H9 (cell line): ENCODE measurements around the gene AVPR2. TPM values are rescaled to one million over a fixed set of nuclear protein-coding genes. Genes with fewer than 3 reads are reported as not detected.

Experiments
- DNase-seq: peaks from one replicate; pipeline ENCODE4 v3.0.0-alpha.2; 2017
- H2AFZ ChIP-seq: one replicate; pipeline ENCODE4 v1.6.1; 2013; ENCODE audit warnings: mild to moderate bottlenecking, low read length, control low read depth, moderate library complexity
- H2AK5ac ChIP-seq: 2 replicates; pipeline ENCODE4 v1.6.1; 2013; ENCODE audit warnings: low read length, control low read depth, mixed read lengths; ENCODE audit not compliant: insufficient read length
- H2BK120ac ChIP-seq: one replicate; pipeline ENCODE4 v1.6.1; 2013; ENCODE audit warnings: low read depth, mild to moderate bottlenecking, low read length, control low read depth, inconsistent platforms; ENCODE audit not compliant: poor library complexity, severe bottlenecking
- H2BK12ac ChIP-seq: 2 replicates; pipeline ENCODE4 v1.6.1; 2013; ENCODE audit warnings: low read length, control low read depth, mixed read lengths, low read depth; ENCODE audit not compliant: insufficient read length
- H2BK15ac ChIP-seq: 2 replicates; pipeline ENCODE4 v1.6.1; 2013; ENCODE audit warnings: low read depth, low read length, control low read depth
- H2BK20ac ChIP-seq: one replicate; pipeline ENCODE4 v1.6.1; 2013; ENCODE audit warnings: low read depth, mild to moderate bottlenecking, low read length, control low read depth, inconsistent platforms; ENCODE audit not compliant: poor library complexity, severe bottlenecking
- H2BK5ac ChIP-seq: 2 replicates; pipeline ENCODE4 v1.6.1; 2013; ENCODE audit warnings: low read length, control low read depth, mixed read lengths; ENCODE audit not compliant: insufficient read length
- H3K14ac ChIP-seq: 2 replicates; pipeline ENCODE4 v1.6.1; 2013; ENCODE audit warnings: low read length, control low read depth; ENCODE audit not compliant: insufficient read depth
- H3K18ac ChIP-seq: 2 replicates; pipeline ENCODE4 v1.6.1; 2013; ENCODE audit warnings: low read depth, mild to moderate bottlenecking, mixed read lengths, low read length, control low read depth; ENCODE audit not compliant: insufficient read length
- H3K23ac ChIP-seq: 2 replicates; pipeline ENCODE4 v1.6.1; 2013; ENCODE audit warnings: low read length, control low read depth, mixed read lengths, low read depth; ENCODE audit not compliant: insufficient read length
- H3K23me2 ChIP-seq: 2 replicates; pipeline ENCODE4 v1.6.1; 2013; ENCODE audit warnings: low read depth, mild to moderate bottlenecking, mixed read lengths, low read length, control low read depth; ENCODE audit not compliant: insufficient read length, poor library complexity, severe bottlenecking
- H3K27ac ChIP-seq: 2 replicates; pipeline ENCODE4 v1.5.1; 2013; ENCODE audit warnings: low read length, control low read depth, mixed read lengths, low read depth; ENCODE audit not compliant: insufficient read length
- H3K27me3 ChIP-seq: 2 replicates; pipeline ENCODE4 v1.6.1; 2013; ENCODE audit warnings: low read length, control low read depth, inconsistent platforms; ENCODE audit not compliant: insufficient read depth
- H3K4ac ChIP-seq: 2 replicates; pipeline ENCODE4 v1.6.1; 2013; ENCODE audit warnings: low read depth, mild to moderate bottlenecking, control low read depth, inconsistent platforms, low read length, moderate library complexity
- H3K4me1 ChIP-seq: 2 replicates; pipeline ENCODE4 v1.6.1; 2013; ENCODE audit warnings: low read length, control low read depth, inconsistent platforms; ENCODE audit not compliant: insufficient read depth
- H3K4me2 ChIP-seq: 2 replicates; pipeline ENCODE4 v1.6.1; 2013; ENCODE audit warnings: low read length, control low read depth, mixed read lengths; ENCODE audit not compliant: insufficient read length, insufficient read depth
- H3K56ac ChIP-seq: 2 replicates; pipeline ENCODE4 v1.6.1; 2013; ENCODE audit warnings: low read depth, mild to moderate bottlenecking, mixed read lengths, low read length, control low read depth; ENCODE audit not compliant: insufficient read length
- H3K79me1 ChIP-seq: 2 replicates; pipeline ENCODE4 v1.6.1; 2013; ENCODE audit warnings: low read depth, mild to moderate bottlenecking, moderate library complexity, low read length, control low read depth, inconsistent platforms; ENCODE audit not compliant: insufficient read depth, poor library complexity, severe bottlenecking
- H3K79me2 ChIP-seq: 2 replicates; pipeline ENCODE4 v1.6.1; 2013; ENCODE audit warnings: low read length, control low read depth, inconsistent platforms; ENCODE audit not compliant: insufficient read depth
- H3K9ac ChIP-seq: 2 replicates; pipeline ENCODE4 v1.6.1; 2013; ENCODE audit warnings: low read length, control low read depth, mixed read lengths; ENCODE audit not compliant: insufficient read length; ENCODE audit errors: extremely low read depth
- H3K9me3 ChIP-seq: one replicate; pipeline ENCODE4 v1.6.1; 2013; ENCODE audit warnings: low read depth, low read length, inconsistent platforms; ENCODE audit not compliant: control insufficient read depth
- H3T11ph ChIP-seq: one replicate; pipeline ENCODE4 v1.6.1; 2013; ENCODE audit warnings: mild to moderate bottlenecking, low read length, control low read depth, inconsistent platforms
- H4K20me1 ChIP-seq: one replicate; pipeline ENCODE4 v1.6.1; 2013; ENCODE audit not compliant: control insufficient read depth, insufficient read length, insufficient read depth
- H4K5ac ChIP-seq: 2 replicates; pipeline ENCODE4 v1.6.1; 2013; ENCODE audit warnings: low read depth, mild to moderate bottlenecking, mixed read lengths, low read length, control low read depth; ENCODE audit not compliant: insufficient read length
- H4K8ac ChIP-seq: replicated peaks from 2 replicates; pipeline ENCODE4 v1.6.1; 2013; ENCODE audit warnings: low read length, control low read depth, mixed read lengths, low read depth; ENCODE audit not compliant: insufficient read length
- H4K91ac ChIP-seq: 2 replicates; pipeline ENCODE4 v1.6.1; 2013; ENCODE audit warnings: low read depth, mild to moderate bottlenecking, moderate library complexity, mixed read lengths, low read length, control low read depth; ENCODE audit not compliant: insufficient read length
- H3K27ac Mint-ChIP-seq, 3 experiments: 2 replicates in 2 of 3; 3 replicates in 1 of 3; pipeline ENCODE4 v1.8.0; 2020 to 2021; ENCODE audit warnings: mixed read lengths in 3 of 3, mild to moderate bottlenecking in 1 of 3, moderate library complexity in 1 of 3
- H3K27me3 Mint-ChIP-seq: 2 replicates; pipeline ENCODE4 v1.8.0; 2021; ENCODE audit warnings: low read depth, mild to moderate bottlenecking, moderate library complexity, mixed read lengths
- H3K36me3 Mint-ChIP-seq, 3 experiments: 2 replicates in 2 of 3; 3 replicates in 1 of 3; pipeline ENCODE4 v1.8.0; 2020 to 2021; ENCODE audit warnings: low read depth in 3 of 3, mixed read lengths in 3 of 3; ENCODE audit not compliant: insufficient read depth in 1 of 3
- H3K4me1 Mint-ChIP-seq, 2 experiments: 2 replicates each; pipeline ENCODE4 v1.8.0; 2020; ENCODE audit warnings: mixed read lengths in 2 of 2
- H3K4me3 Mint-ChIP-seq, 2 experiments: 2 replicates in 1 of 2; 3 replicates in 1 of 2; pipeline ENCODE4 v1.8.0; 2020 to 2021; ENCODE audit warnings: mild to moderate bottlenecking in 2 of 2, mixed read lengths in 2 of 2, moderate library complexity in 1 of 2
- H3K9me3 Mint-ChIP-seq, 2 experiments: 2 replicates in 1 of 2; 3 replicates in 1 of 2; pipeline ENCODE4 v1.8.0; 2020; ENCODE audit warnings: mild to moderate bottlenecking in 2 of 2, mixed read lengths in 2 of 2, moderate library complexity in 1 of 2
- WGBS: extraction: QIAGEN DNeasy Blood & Tissue Kit; methylation state at CpG from one replicate; pipeline ENCODE4 v1.1.7; 2013; ENCODE audit warnings: missing lambda C conversion rate, low lambda C conversion rate, mixed read lengths; ENCODE audit not compliant: insufficient read length; ENCODE audit errors: extremely low coverage; 5-methylcytosine and 5-hydroxymethylcytosine counted together
- total RNA-seq: library from RNA; stranded (reverse); gene quantifications from 2 replicates; pipeline ENCODE4 v1.2.1, GENCODE V29; 2021
- TF ChIP-seq, protein P1 (sequence below): fragments of 200-600 bp; sonication (generic); conservative IDR thresholded peaks from 3 replicates; pipeline ENCODE4 v1.8.0; 2021; ENCODE audit warnings: antibody characterized with exemption, mild to moderate bottlenecking

The AVPR2 gene
- total RNA-seq, 1 experiment from 2014 or later = not detected

DNA sequence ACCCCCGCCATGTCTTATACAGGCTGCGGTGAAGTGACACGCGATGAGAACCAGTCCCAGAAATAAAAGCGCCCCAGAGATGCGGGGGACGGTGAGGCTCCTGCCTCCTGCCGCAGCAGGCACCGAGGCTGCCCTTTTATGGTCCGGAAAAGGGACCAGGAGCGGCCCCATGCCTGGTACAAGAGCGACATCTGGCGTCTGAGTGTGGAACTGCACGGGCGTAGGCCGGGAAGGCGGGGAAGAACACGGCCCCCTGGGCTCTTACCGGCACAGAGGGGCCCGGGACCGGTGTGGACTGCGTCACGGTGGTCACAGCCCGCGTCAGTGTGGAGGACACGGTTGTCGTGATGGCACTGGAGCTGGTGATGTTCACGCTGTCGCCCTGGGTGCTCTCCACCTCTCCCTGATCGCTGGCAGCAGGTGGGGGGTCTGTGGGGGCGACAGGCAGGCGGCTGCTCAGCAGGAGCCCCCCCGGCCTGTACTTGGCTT lies 48.9 kb downstream of the AVPR2 start:
- H3K9ac ChIP-seq = no peak overlapping the region

More for the DNA sequence above, 48.9 kb downstream of the AVPR2 start:
- no peaks in the 10 kb centered on the region for H4K20me1 ChIP-seq
- H3K23me2 ChIP-seq = no peaks in the 10 kb centered on the region
- no peak overlapping the region for H3K27ac ChIP-seq
- H3K4me2 ChIP-seq = no peak overlapping the region
- H4K8ac ChIP-seq = no peak overlapping the region
- no peaks in the 10 kb centered on the region for H3K4me1 ChIP-seq
- H3K79me2 ChIP-seq = no peaks in the 10 kb centered on the region
- no peak overlapping the region for H2AFZ ChIP-seq
- peaks cover 5% of the 10 kb centered on the region for H3K9me3 ChIP-seq
- no peak overlapping the region for H3K18ac ChIP-seq
- Mint-ChIP-seq H3K9me3 (no peaks in the 10 kb centered on the region; a peak in 2 of 5 replicates), H3K27me3 (no peaks in the 10 kb centered on the region), H3K27ac (peak overlapping the region in 2 of 3 experiments; percentile 55 to 73; a peak in 3 of 7 replicates), H3K36me3 (peaks cover 69 to 93% (median 87%) of the 10 kb centered on the region in 3 experiments), H3K4me1 (peaks cover 0 to 19% of the 10 kb centered on the region in 2 experiments; a peak in 3 of 4 replicates), H3K4me3 (no peak overlapping the region; a peak in 1 of 5 replicates)
- no peak overlapping the region for H2BK20ac ChIP-seq
- H4K5ac ChIP-seq = no peak overlapping the region
- H3K27me3 ChIP-seq = no peaks in the 10 kb centered on the region
- H2BK12ac ChIP-seq = no peak overlapping the region
- no peak overlapping the region for H2BK5ac ChIP-seq
- peak; percentile 74 for DNase-seq
- no peak overlapping the region for H4K91ac ChIP-seq
- no peak overlapping the region for H3T11ph ChIP-seq
- no peak overlapping the region for H3K4ac ChIP-seq
- peak overlapping the region; percentile 9; the same call in 1 of the 2 replicates for H3K14ac ChIP-seq
- H2AK5ac ChIP-seq = no peak overlapping the region
- H3K23ac ChIP-seq = no peak overlapping the region
- WGBS = no CpG with 5 or more reads among the region's 33 CpGs
- H3K79me1 ChIP-seq = no peaks in the 10 kb centered on the region
- no peak overlapping the region for H3K56ac ChIP-seq
- TF ChIP-seq, protein P1, sequence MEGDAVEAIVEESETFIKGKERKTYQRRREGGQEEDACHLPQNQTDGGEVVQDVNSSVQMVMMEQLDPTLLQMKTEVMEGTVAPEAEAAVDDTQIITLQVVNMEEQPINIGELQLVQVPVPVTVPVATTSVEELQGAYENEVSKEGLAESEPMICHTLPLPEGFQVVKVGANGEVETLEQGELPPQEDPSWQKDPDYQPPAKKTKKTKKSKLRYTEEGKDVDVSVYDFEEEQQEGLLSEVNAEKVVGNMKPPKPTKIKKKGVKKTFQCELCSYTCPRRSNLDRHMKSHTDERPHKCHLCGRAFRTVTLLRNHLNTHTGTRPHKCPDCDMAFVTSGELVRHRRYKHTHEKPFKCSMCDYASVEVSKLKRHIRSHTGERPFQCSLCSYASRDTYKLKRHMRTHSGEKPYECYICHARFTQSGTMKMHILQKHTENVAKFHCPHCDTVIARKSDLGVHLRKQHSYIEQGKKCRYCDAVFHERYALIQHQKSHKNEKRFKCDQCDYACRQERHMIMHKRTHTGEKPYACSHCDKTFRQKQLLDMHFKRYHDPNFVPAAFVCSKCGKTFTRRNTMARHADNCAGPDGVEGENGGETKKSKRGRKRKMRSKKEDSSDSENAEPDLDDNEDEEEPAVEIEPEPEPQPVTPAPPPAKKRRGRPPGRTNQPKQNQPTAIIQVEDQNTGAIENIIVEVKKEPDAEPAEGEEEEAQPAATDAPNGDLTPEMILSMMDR = peak; percentile 99
- H2BK120ac ChIP-seq = no peak overlapping the region
- no peak overlapping the region for H2BK15ac ChIP-seq
